Measurements from ENCODE around the gene SHF. TPM values are rescaled to one million over a fixed set of nuclear protein-coding genes. Genes with fewer than 3 reads are reported as not detected.

SHF gene
- total RNA-seq, 2 experiments from 2014 or later: 19.8 to 23.5 TPM

DNA sequence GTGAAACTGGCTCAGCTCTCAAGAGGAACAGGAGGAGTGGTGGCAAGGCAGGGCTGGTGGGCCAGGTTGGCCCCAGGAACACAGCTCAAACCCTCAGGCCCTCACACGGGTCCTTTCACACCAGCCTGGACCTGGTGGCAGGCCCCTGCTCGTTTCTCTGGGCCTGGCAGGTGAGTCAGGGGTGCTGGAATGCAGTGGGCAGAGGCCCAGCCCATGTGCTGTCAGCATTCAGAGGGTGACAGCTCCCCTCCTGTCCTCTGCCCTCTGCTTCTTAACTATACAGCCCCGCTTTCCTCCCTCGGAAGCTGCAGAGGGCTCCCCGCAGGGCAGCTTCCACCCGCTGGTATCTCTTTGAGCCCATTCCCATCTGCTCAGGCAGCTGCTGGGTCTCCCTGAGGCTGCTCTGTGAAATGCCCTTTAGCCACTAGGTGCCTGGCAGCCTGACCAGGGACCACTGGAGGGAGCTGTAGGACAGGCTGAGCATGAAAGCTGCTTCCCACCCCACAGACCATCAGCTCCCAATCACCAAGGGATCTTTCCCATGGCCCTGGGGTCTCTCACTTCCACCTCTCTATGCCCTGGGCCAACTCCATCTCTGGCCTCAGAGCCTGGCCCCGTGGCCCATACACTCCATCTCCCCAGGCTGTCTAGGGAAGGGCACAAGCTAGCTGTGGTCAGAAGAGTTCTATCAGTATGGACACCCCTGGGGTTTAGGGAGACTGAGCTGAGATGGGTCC, 24.8 kb downstream of the SHF start:
- H3K27ac Mint-ChIP-seq: no peak overlapping the region
- H3K4me3 Mint-ChIP-seq: no peak overlapping the region
- H3K9me3 Mint-ChIP-seq: no peaks in the 10 kb centered on the region
- peaks cover 17% of the 10 kb centered on the region for H3K4me1 Mint-ChIP-seq (ENCODE audit: low read depth)
- peak; percentile 84 for DNase-seq
- H3K36me3 Mint-ChIP-seq (ENCODE audit: low read depth): peaks cover 1% of the 10 kb centered on the region
- intact Hi-C loops (cut with micrococcal nuclease): no loop called here
- ChIA-PET POLR2A (interaction anchor here (0.6 to 7.1 kb wide), 8 partner anchors 17 to 239 kb away, joined by 3 to 51 read pairs (median 4); partner anchors contain the start of gene SHF), CTCF (interaction anchor here (0.6 to 8.4 kb wide), 47 partner anchors 9 to 296 kb away, joined by 3 to 131 read pairs (median 5); partner anchors contain the start of gene SHF)
- TF ChIP-seq, protein P1, sequence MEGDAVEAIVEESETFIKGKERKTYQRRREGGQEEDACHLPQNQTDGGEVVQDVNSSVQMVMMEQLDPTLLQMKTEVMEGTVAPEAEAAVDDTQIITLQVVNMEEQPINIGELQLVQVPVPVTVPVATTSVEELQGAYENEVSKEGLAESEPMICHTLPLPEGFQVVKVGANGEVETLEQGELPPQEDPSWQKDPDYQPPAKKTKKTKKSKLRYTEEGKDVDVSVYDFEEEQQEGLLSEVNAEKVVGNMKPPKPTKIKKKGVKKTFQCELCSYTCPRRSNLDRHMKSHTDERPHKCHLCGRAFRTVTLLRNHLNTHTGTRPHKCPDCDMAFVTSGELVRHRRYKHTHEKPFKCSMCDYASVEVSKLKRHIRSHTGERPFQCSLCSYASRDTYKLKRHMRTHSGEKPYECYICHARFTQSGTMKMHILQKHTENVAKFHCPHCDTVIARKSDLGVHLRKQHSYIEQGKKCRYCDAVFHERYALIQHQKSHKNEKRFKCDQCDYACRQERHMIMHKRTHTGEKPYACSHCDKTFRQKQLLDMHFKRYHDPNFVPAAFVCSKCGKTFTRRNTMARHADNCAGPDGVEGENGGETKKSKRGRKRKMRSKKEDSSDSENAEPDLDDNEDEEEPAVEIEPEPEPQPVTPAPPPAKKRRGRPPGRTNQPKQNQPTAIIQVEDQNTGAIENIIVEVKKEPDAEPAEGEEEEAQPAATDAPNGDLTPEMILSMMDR (IDR thresholded peaks at IDR 0.05): peak; percentile 81
- peak; percentile 40 for ATAC-seq
- no peaks in the 10 kb centered on the region for H3K27me3 Mint-ChIP-seq

DNA sequence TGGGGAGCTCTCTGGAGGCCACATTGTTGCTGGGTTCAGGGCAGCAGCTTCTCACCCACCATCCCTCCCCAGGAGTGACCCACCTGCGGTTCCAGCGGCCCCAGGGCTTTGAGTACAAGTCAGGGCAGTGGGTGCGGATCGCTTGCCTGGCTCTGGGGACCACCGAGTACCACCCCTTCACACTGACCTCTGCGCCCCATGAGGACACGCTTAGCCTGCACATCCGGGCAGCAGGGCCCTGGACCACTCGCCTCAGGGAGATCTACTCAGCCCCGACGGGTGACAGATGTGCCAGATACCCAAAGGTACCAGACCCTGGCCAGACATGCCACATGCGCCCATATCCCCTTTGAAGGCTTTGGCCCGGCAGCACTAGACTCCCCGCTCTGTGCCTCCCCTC, 26.1 kb downstream of the SHF start:
- ChIA-PET POLR2A (interaction anchor here (1.6 kb wide), 1 partner anchor 38 kb away, joined by 3 read pairs; no protein-coding TSS in a partner anchor), CTCF (interaction anchor here (1.2 to 2.5 kb wide), 5 partner anchors 10 to 223 kb away, joined by 3 to 9 read pairs (median 4); no protein-coding TSS in a partner anchor)
- Mint-ChIP-seq H3K36me3 (ENCODE audit: low read depth) (peaks cover 1% of the 10 kb centered on the region), H3K4me3 (no peak overlapping the region), H3K27me3 (no peaks in the 10 kb centered on the region), H3K27ac (no peak overlapping the region), H3K9me3 (no peaks in the 10 kb centered on the region), H3K4me1 (ENCODE audit: low read depth) (peaks cover 16% of the 10 kb centered on the region)
- intact Hi-C loops (cut with micrococcal nuclease): no loop called here
- ATAC-seq: no peak
- TF ChIP-seq, protein P1 (IDR thresholded peaks at IDR 0.05): no peak
- DNase-seq: no peak

DNA sequence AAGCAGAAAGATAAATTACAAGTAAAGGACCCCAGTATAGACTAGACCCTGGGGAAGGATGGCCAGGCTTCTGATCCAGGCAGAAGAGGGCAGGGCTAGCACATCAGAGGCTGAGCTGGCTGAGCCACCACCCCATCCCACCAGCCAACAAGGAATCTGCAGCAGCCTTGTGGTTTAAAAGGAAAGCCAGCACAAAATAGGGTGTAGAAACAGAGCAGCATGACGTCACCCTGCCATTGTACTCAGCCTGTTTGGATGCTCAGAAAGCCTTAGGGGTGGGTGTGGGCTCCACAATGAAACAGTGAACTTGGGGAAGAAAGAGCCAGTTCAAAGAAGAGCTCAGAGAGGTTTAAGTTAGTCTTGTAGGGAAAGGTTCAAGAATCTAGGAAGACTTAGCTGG, 29.8 kb downstream of the SHF start:
- ChIA-PET CTCF (interaction anchor here (0.7 to 2.9 kb wide), 4 partner anchors 31 to 273 kb away, joined by 3 to 17 read pairs (median 4); no protein-coding TSS in a partner anchor), POLR2A (interaction anchor here (1.3 kb wide), 1 partner anchor 96 kb away, joined by 3 read pairs; no protein-coding TSS in a partner anchor)
- Mint-ChIP-seq H3K4me1 (ENCODE audit: low read depth) (peaks cover 3% of the 10 kb centered on the region), H3K9me3 (no peaks in the 10 kb centered on the region), H3K27me3 (no peaks in the 10 kb centered on the region), H3K36me3 (ENCODE audit: low read depth) (no peaks in the 10 kb centered on the region), H3K4me3 (no peak overlapping the region), H3K27ac (no peak overlapping the region)
- ATAC-seq: no peak
- no peak for DNase-seq
- TF ChIP-seq, protein P1 (IDR thresholded peaks at IDR 0.05): no peak
- intact Hi-C loops (cut with micrococcal nuclease): no loop called here

DNA sequence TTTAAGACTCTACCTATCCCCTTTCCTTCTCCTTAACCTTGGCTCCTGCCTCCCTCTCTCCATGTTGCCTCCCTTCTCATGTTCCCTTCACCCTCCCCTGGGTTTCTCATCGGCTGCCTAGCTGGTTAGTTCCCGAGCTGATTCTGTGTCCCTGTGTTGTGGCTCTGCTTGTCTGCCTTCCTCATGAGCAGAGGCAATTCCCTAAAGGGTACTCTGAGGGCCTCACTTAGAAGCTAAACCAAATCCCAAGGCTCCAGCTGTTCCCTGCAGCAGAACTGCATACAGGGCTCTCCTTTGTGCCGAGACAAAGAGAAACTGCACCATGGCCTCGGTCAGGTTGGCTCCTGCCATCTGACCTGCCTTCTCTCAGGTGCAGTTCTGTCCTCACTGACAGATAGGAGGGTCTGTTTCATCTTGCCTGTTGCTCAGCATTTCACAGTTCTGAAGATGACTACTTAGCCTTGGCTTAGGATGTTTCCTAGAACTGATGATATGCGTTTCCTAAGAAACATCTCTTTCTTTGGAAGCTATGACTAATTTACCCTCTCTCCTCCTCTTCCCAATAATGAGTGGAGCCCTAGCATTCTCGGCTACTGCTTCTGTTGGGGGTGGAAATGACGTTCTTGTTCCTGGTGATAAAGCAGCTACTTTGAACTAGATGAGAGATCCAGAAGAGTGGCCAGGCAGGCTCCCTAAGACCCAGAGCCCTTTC, 30.9 kb downstream of the SHF start:
- ATAC-seq: no peak
- Mint-ChIP-seq H3K27me3 (no peaks in the 10 kb centered on the region), H3K4me1 (ENCODE audit: low read depth) (peaks cover 3% of the 10 kb centered on the region), H3K9me3 (no peaks in the 10 kb centered on the region), H3K4me3 (no peak overlapping the region), H3K27ac (no peak overlapping the region), H3K36me3 (ENCODE audit: low read depth) (peaks cover 5% of the 10 kb centered on the region)
- TF ChIP-seq, protein P1 (IDR thresholded peaks at IDR 0.05): no peak
- ChIA-PET POLR2A (no interaction called here), CTCF (interaction anchor here (0.9 to 2.9 kb wide), 3 partner anchors 30 to 48 kb away, joined by 3 to 17 read pairs (median 3); no protein-coding TSS in a partner anchor)
- intact Hi-C loops (cut with micrococcal nuclease): no loop called here
- DNase-seq: no peak

Data from activated CD8-positive, alpha-beta T cell treated with anti-CD3 and anti-CD28 coated beads for 36 hours (primary cell).